Transverse colon (tissue), 4 donors: ENCODE results near the gene RPL10. TPM values are rescaled to one million over a fixed set of nuclear protein-coding genes. Genes with fewer than 3 reads are reported as not detected.

Experiments
- DNase-seq: peaks from one replicate; pipeline ENCODE4 v3.0.0-alpha.2; 2019
- H3K27ac ChIP-seq, 4 donors: fragments of 200-600 bp; sonication (generic); 2 replicates each; pipeline ENCODE4 v1.5.1; 2016 to 2018; ENCODE audit warnings: inconsistent platforms in 4 of 4
- H3K27me3 ChIP-seq: fragments of 200-600 bp; sonication (generic); 2 replicates; pipeline ENCODE4 v1.5.1; 2017; ENCODE audit warnings: inconsistent platforms
- H3K36me3 ChIP-seq, 4 donors: fragments of 200-600 bp; sonication (generic); 2 replicates each; pipeline ENCODE4 v1.5.1; 2017 to 2019; ENCODE audit warnings: inconsistent platforms in 4 of 4
- H3K4me1 ChIP-seq, 4 donors: fragments of 200-600 bp; sonication (generic); 2 replicates each; pipeline ENCODE4 v1.5.1; 2017 to 2020; ENCODE audit warnings: inconsistent platforms in 4 of 4
- H3K4me3 ChIP-seq, 4 donors: fragments of 200-600 bp; sonication (generic); 1 replicate in 1 of 4; 2 replicates in 3 of 4; pipeline versions ENCODE4 v1.5.1 to v1.6.1; 2017 to 2019; ENCODE audit warnings: inconsistent platforms in 4 of 4
- H3K9me3 ChIP-seq, 2 donors: fragments of 200-600 bp; sonication (generic); 2 replicates each; pipeline ENCODE4 v1.5.1; 2017 to 2019; ENCODE audit warnings: inconsistent platforms in 2 of 2
- EP300 ChIP-seq: sonication (generic); formaldehyde crosslinking; IDR thresholded peaks from one replicate; pipeline ENCODE4 v1.6.1; 2017; ENCODE audit warnings: antibody characterized with exemption, low read depth
- POLR2A ChIP-seq: fragments of 450-650 bp; IDR thresholded peaks from one replicate; pipeline ENCODE4 v1.6.1; 2016; ENCODE audit warnings: antibody characterized with exemption, mild to moderate bottlenecking, moderate library complexity
- POLR2AphosphoS5 ChIP-seq, 3 donors: sonication (generic); formaldehyde crosslinking; IDR thresholded peaks; one replicate each; pipeline ENCODE4 v1.6.1; 2016; ENCODE audit warnings: antibody characterized with exemption in 3 of 3
- WGBS, 2 donors: methylation state at CpG; one replicate each; pipeline ENCODE4 v1.1.5; 2018; ENCODE audit warnings: low coverage in 1 of 2; 5-methylcytosine and 5-hydroxymethylcytosine counted together
- in situ Hi-C, 4 donors: fragments of 200-750 bp; cut with MboI; loops; one replicate each; pipeline versions ENCODE4 v1.15.0 to v1.15.1; 2017; ENCODE audit warnings: low sequenced_read_pairs in 3 of 4, low pct_ligation_motif_present in 1 of 4, low pct_unique_long_range_greater_than_20kb in 1 of 4
- intact Hi-C: fragments of 100-400 bp; cut with DNase I; formaldehyde crosslinking; loops from one replicate; pipeline ENCODE4 v1.15.1; 2023; ENCODE audit warnings: low total_unique reads
- total RNA-seq, 4 donors: library from RNA; depleted of rRNA; stranded (reverse); fragments of >200 nt; gene quantifications; one replicate each; pipeline ENCODE4 v1.1.0, GENCODE V29; 2016
- TF ChIP-seq, protein P1 (sequence below), 5 experiments: fragments of 200-600 bp in 3 of 5; fragments of 450-650 bp in 2 of 5; sonication (generic) in 3 of 5; IDR thresholded peaks; 1 replicate in 2 of 5; 2 replicates in 3 of 5; pipeline ENCODE4 v1.5.1; 2016 to 2017; ENCODE audit warnings: antibody characterized with exemption in 5 of 5, inconsistent platforms in 3 of 5, mild to moderate bottlenecking in 2 of 5, moderate library complexity in 1 of 5

RPL10 gene
- total RNA-seq, 4 donors from 2014 or later: 1,352 to 4,861 (median 3,415) TPM

DNA sequence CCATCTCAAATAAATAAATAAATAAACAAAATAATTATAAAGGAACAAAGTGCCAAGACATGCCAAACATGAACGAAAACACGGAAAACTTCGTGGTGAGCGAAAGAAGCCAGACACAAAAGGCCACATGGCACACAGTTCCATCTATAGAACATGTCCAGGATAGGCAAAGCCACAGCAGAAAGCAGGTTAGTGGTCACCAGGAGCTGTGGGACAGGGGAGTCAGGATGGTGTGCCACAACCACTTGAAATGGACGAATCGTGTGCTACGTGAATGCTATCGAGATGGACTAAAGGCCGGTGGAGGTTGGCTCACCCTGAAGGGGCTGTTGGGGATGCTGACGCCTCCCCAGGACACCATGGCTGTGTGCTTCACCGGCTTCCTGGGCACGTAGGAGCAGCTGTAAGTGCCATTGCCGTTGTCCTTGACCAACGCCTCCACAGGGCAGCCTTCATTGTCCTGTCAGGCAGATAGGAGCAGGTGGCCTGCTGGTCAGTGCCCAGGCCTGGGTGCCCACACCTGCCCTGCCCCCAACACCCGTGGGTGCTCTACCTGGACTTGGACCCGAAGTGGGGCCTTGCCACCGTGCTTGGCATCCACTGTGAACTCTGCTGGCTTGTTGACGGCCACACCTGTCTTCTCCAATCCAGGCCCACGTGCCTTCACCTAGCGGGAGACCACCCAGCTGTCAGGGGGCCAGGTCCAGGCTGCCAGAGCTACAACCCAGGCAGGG lies 34.3 kb upstream of the RPL10 start:
- DNase-seq: no peak
- H3K9me3 ChIP-seq: no peaks in the 10 kb centered on the region
- in situ Hi-C loops (no loop called here), intact Hi-C loops (no loop called here)
- peaks cover 0 to 23% (median under 1%) of the 10 kb centered on the region in 4 donors for H3K4me1 ChIP-seq
- no peak overlapping the region for H3K4me3 ChIP-seq
- peak in 1 of 3 donors; percentile 30 for TF ChIP-seq POLR2AphosphoS5 (IDR thresholded peaks at IDR 0.05)
- no peak for TF ChIP-seq EP300
- WGBS, 2 donors: 52 to 83% methylated on average over 3 to 19 of the region's 20 CpGs
- H3K36me3 ChIP-seq: no peaks in the 10 kb centered on the region
- peak overlapping the region in 3 of 4 donors; percentile 95 to 99 (median 96) for H3K27ac ChIP-seq
- no peaks in the 10 kb centered on the region for H3K27me3 ChIP-seq

DNA sequence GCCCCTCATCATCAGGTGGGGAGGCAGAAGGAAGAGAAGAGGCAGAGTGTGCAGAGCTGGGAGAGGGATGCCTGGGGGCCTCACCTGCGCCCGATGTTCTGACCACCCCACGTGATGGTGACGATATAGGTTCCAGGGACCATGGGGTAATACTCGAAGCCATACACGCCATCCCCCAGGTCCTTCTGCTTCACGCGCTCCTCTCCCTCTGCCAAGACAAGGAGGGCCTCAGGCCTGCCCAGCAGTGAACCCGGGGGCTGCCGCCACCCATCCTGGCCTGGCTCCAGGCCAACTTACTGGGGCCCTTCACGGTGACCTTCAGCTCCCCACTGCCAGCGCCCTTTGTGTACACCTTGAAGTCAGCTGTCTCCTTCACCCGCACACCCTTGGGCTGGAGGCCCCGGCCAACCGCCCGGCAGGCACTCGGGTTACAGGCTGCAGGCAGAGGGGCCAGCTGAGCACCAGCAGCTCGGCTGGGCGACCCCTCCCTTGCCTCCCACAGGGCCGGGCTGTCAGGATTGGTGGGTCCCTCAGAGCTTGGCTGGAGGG lies 33.1 kb upstream of the RPL10 start:
- TF ChIP-seq POLR2A (no peak), EP300 (no peak), POLR2AphosphoS5 (IDR thresholded peaks at IDR 0.05) (no peak)
- TF ChIP-seq, protein P1, sequence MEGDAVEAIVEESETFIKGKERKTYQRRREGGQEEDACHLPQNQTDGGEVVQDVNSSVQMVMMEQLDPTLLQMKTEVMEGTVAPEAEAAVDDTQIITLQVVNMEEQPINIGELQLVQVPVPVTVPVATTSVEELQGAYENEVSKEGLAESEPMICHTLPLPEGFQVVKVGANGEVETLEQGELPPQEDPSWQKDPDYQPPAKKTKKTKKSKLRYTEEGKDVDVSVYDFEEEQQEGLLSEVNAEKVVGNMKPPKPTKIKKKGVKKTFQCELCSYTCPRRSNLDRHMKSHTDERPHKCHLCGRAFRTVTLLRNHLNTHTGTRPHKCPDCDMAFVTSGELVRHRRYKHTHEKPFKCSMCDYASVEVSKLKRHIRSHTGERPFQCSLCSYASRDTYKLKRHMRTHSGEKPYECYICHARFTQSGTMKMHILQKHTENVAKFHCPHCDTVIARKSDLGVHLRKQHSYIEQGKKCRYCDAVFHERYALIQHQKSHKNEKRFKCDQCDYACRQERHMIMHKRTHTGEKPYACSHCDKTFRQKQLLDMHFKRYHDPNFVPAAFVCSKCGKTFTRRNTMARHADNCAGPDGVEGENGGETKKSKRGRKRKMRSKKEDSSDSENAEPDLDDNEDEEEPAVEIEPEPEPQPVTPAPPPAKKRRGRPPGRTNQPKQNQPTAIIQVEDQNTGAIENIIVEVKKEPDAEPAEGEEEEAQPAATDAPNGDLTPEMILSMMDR (IDR thresholded peaks at IDR 0.05): no peak
- no peak for DNase-seq
- Histone ChIP-seq H3K4me3 (no peak overlapping the region), H3K36me3 (no peaks in the 10 kb centered on the region), H3K9me3 (no peaks in the 10 kb centered on the region), H3K27me3 (peaks cover under 1% of the 10 kb centered on the region), H3K27ac (peak overlapping the region; percentile 95 to 99 (median 97)), H3K4me1 (peaks cover 0 to 26% (median 3%) of the 10 kb centered on the region in 4 donors)
- intact Hi-C loops: no loop called here
- WGBS, 2 donors: 74% methylated on average over 12 of the region's 20 CpGs; no CpG with 5 or more reads in 1 of the 2 donors
- in situ Hi-C loops: no loop called here

DNA sequence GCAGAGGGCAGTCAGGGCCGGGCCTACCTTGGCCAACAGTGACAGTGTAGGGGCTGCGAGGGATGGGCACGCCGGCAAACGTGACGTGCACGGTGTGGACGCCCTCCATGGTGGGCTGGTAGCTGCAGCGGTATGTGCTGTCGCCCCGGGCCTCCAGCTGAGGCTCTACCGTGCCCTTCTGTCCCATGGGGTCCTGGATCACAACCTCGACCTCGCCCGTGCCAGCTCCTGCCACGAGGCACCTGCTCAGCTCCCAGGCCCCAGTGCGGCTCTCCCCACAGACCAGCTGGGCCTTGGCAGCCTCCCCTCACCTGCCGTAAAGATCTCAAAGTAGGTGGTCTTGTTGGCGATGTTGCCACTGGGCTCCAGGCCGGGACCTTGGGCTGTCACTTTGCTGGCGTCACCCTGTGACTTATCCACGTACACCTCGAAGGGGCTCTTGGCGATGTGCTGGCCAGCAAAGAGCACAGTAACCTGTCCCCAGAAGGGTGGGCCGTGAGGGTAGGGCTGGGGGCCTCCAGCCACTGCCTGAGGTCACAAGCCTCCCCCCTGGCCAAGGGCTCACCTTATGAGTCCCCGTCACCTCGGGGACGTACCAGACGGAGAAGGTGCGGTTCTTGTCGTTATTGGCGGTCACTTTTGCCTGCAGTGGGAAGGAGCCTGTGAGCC lies 32.0 kb upstream of the RPL10 start:
- peaks cover 6% of the 10 kb centered on the region for H3K27me3 ChIP-seq
- 86% methylated on average over 32 of the region's 32 CpGs; no CpG with 5 or more reads in 1 of the 2 donors for WGBS, 2 donors
- H3K4me3 ChIP-seq: no peak overlapping the region
- in situ Hi-C loops: no loop called here
- TF ChIP-seq, protein P1 (IDR thresholded peaks at IDR 0.05): no peak
- TF ChIP-seq POLR2AphosphoS5 (IDR thresholded peaks at IDR 0.05) (peak in 2 of 3 donors; percentile 15 to 24), EP300 (no peak), POLR2A (no peak)
- intact Hi-C loops: no loop called here
- H3K36me3 ChIP-seq: no peaks in the 10 kb centered on the region
- peak overlapping the region; percentile 95 to 99 (median 97) for H3K27ac ChIP-seq
- H3K4me1 ChIP-seq: peaks cover 0 to 26% (median 3%) of the 10 kb centered on the region in 4 donors
- no peak for DNase-seq
- H3K9me3 ChIP-seq: no peaks in the 10 kb centered on the region

DNA sequence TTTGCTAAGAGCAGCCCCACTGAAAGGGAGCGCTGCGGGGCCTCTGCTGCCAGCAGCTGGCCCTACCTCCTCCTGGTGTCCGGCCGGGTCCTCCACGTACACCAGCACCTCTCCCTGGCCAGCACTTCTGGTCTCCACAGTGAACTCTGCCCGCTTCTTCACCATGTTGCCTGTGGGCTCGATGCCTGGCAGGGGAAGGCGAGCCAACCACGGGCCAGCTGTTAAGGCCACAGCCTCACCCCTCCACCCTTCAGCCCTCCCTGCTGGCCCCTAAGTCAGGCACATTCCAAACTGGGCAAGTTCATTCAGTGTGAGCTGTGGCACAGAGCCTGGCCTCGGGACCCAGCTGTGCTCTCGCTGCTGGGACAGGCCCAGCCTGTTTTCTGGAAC lies 31.5 kb upstream of the RPL10 start:
- H3K36me3 ChIP-seq: no peaks in the 10 kb centered on the region
- intact Hi-C loops: no loop called here
- H3K4me3 ChIP-seq: no peak overlapping the region
- H3K27me3 ChIP-seq: peaks cover 8% of the 10 kb centered on the region
- DNase-seq: no peak
- in situ Hi-C loops: no loop called here
- H3K9me3 ChIP-seq: no peaks in the 10 kb centered on the region
- H3K4me1 ChIP-seq: peaks cover 0 to 26% (median 4%) of the 10 kb centered on the region in 4 donors
- H3K27ac ChIP-seq: peak overlapping the region; percentile 95 to 99 (median 97)
- 70% methylated on average over 11 of the region's 11 CpGs; no CpG with 5 or more reads in 1 of the 2 donors for WGBS, 2 donors
- no peak for TF ChIP-seq POLR2AphosphoS5 (IDR thresholded peaks at IDR 0.05)
- no peak for TF ChIP-seq POLR2A
- TF ChIP-seq EP300: no peak
- TF ChIP-seq, protein P1 (IDR thresholded peaks at IDR 0.05): no peak
